ENCODE data around the gene HIBCH. TPM values are rescaled to one million over a fixed set of nuclear protein-coding genes. Genes with fewer than 3 reads are reported as not detected.
"Not testable (repeated sequence)": the region's sequence is repeated elsewhere in the genome, so short reads cannot be mapped to it uniquely, and the experiment has no call there.

The HIBCH gene
- total RNA-seq, result 10 to 100 TPM; 13.5 to 13.7 TPM

- Mint-ChIP-seq H3K9me3 (ENCODE audit: insufficient read depth) (no peaks in the 10 kb centered on the region), H3K27ac (peak within 1 kb of the TSS; percentile 93), H3K4me3 (peak within 1 kb of the TSS; percentile 91), H3K4me1 (ENCODE audit: low read depth) (peaks cover 39% of the 10 kb centered on the region), H3K27me3 (ENCODE audit: low read depth) (peaks cover 2% of the 10 kb centered on the region), H3K36me3 (ENCODE audit: low read depth) (peaks cover 5% of the 10 kb centered on the region)
- CTCF ChIA-PET, result interaction anchor here (0.7 to 3.5 kb wide), 19 partner anchors 9 to 557 kb away, joined by 3 to 29 read pairs (median 3); partner anchors contain the start of genes INPP1 and OSGEPL1
- peak; percentile 89 for DNase-seq
- ATAC-seq, result peak; percentile 96
- POLR2A ChIA-PET, result interaction anchor here (0.7 to 1.7 kb wide), 4 partner anchors 40 to 203 kb away, joined by 3 to 4 read pairs (median 4); partner anchors contain the start of gene MFSD6
Measured at GRCh38 chr2:190319555-190320498, at the start of gene HIBCH. HIBCH (minus strand) TSS chr2:190319826; CDS start chr2:190319750, 76 bp downstream.

GRCh38 chr2:190367091-190367490 is 47.5 kb upstream of the HIBCH start:
- ATAC-seq (no peak), DNase-seq (no peak)
- Mint-ChIP-seq H3K4me3 (no peak overlapping the region), H3K36me3 (ENCODE audit: low read depth) (peaks cover 11% of the 10 kb centered on the region), H3K27me3 (ENCODE audit: low read depth) (no peaks in the 10 kb centered on the region), H3K4me1 (ENCODE audit: low read depth) (peaks cover 1% of the 10 kb centered on the region), H3K9me3 (ENCODE audit: insufficient read depth) (no peaks in the 10 kb centered on the region), H3K27ac (no peak overlapping the region)
- ChIA-PET POLR2A (interaction anchor here (1.0 kb wide), 1 partner anchor 167 kb away, joined by 3 read pairs; no protein-coding TSS in a partner anchor), CTCF (interaction anchor here (0.5 to 1.4 kb wide), 2 partner anchors 23 to 604 kb away, joined by 3 to 4 read pairs; partner anchors contain the start of gene INPP1)

- no peak overlapping the region for H3K4me3 Mint-ChIP-seq
- no peaks in the 10 kb centered on the region for H3K27me3 Mint-ChIP-seq (ENCODE audit: low read depth)
- peaks cover 5% of the 10 kb centered on the region for H3K4me1 Mint-ChIP-seq (ENCODE audit: low read depth)
- CTCF ChIA-PET, result interaction anchor here (0.7 to 1.4 kb wide), 2 partner anchors 10 to 22 kb away, joined by 3 to 4 read pairs; partner anchors contain the start of gene INPP1
- H3K27ac Mint-ChIP-seq, result no peak overlapping the region
- POLR2A ChIA-PET, result no interaction called here
- H3K9me3 Mint-ChIP-seq (ENCODE audit: insufficient read depth), result no peaks in the 10 kb centered on the region
- ATAC-seq (no peak), DNase-seq (no peak)
- H3K36me3 Mint-ChIP-seq (ENCODE audit: low read depth), result peaks cover 13% of the 10 kb centered on the region
Measured at GRCh38 chr2:190366248-190366753, 46.7 kb upstream of the HIBCH start.

GRCh38 chr2:190365499-190366204 is 46.0 kb upstream of the HIBCH start:
- DNase-seq, result no peak
- H3K4me3 Mint-ChIP-seq, result no peak overlapping the region
- ATAC-seq, result no peak
- H3K27ac Mint-ChIP-seq, result no peak overlapping the region
- H3K4me1 Mint-ChIP-seq (ENCODE audit: low read depth), result peaks cover 7% of the 10 kb centered on the region
- CTCF ChIA-PET, result interaction anchor here (0.6 to 1.8 kb wide), 3 partner anchors 11 to 21 kb away, joined by 3 to 5 read pairs (median 3); no protein-coding TSS in a partner anchor
- H3K27me3 Mint-ChIP-seq (ENCODE audit: low read depth), result no peaks in the 10 kb centered on the region
- H3K9me3 Mint-ChIP-seq (ENCODE audit: insufficient read depth), result no peaks in the 10 kb centered on the region
- POLR2A ChIA-PET, result interaction anchor here (0.8 kb wide), 1 partner anchor 46 kb away, joined by 4 read pairs; the partner anchor contains the start of gene HIBCH
- peaks cover 13% of the 10 kb centered on the region for H3K36me3 Mint-ChIP-seq (ENCODE audit: low read depth)

GRCh38 chr2:190362894-190363293 is 43.3 kb upstream of the HIBCH start:
- Mint-ChIP-seq H3K4me3 (no peak overlapping the region), H3K27me3 (ENCODE audit: low read depth) (no peaks in the 10 kb centered on the region), H3K36me3 (ENCODE audit: low read depth) (peaks cover 3% of the 10 kb centered on the region), H3K9me3 (ENCODE audit: insufficient read depth) (no peaks in the 10 kb centered on the region), H3K27ac (no peak overlapping the region), H3K4me1 (ENCODE audit: low read depth) (peaks cover 18% of the 10 kb centered on the region)
- CTCF ChIA-PET, result interaction anchor here (1.6 kb wide), 1 partner anchor 43 kb away, joined by 4 read pairs; the partner anchor contains the start of gene HIBCH
- ATAC-seq, result no peak
- POLR2A ChIA-PET, result no interaction called here
- DNase-seq, result no peak

GRCh38 chr2:190361572-190361971 is 41.9 kb upstream of the HIBCH start:
- ChIA-PET POLR2A (no interaction called here), CTCF (interaction anchor here (1.6 to 2.2 kb wide), 3 partner anchors 8 to 42 kb away, joined by 4 to 7 read pairs (median 7); partner anchors contain the start of gene HIBCH)
- no peak for DNase-seq
- no peaks in the 10 kb centered on the region for H3K27me3 Mint-ChIP-seq (ENCODE audit: low read depth)
- no peak overlapping the region for H3K4me3 Mint-ChIP-seq
- no peak for ATAC-seq
- no peaks in the 10 kb centered on the region for H3K9me3 Mint-ChIP-seq (ENCODE audit: insufficient read depth)
- H3K4me1 Mint-ChIP-seq (ENCODE audit: low read depth), result peaks cover 18% of the 10 kb centered on the region
- H3K27ac Mint-ChIP-seq, result no peak overlapping the region
- H3K36me3 Mint-ChIP-seq (ENCODE audit: low read depth), result peaks cover 3% of the 10 kb centered on the region

- ATAC-seq, result no peak
- no peak for DNase-seq
- Mint-ChIP-seq H3K27ac (no peak overlapping the region), H3K36me3 (ENCODE audit: low read depth) (peaks cover 3% of the 10 kb centered on the region), H3K4me1 (ENCODE audit: low read depth) (peaks cover 18% of the 10 kb centered on the region), H3K27me3 (ENCODE audit: low read depth) (no peaks in the 10 kb centered on the region), H3K9me3 (ENCODE audit: insufficient read depth) (no peaks in the 10 kb centered on the region), H3K4me3 (peak overlapping the region; percentile 89)
- POLR2A ChIA-PET, result no interaction called here
- CTCF ChIA-PET, result interaction anchor here (1.1 to 2.2 kb wide), 4 partner anchors 9 to 598 kb away, joined by 3 to 7 read pairs (median 6); partner anchors contain the start of gene OSGEPL1
Measured at GRCh38 chr2:190360965-190361364, 41.3 kb upstream of the HIBCH start.

GRCh38 chr2:190360561-190360960 is 40.9 kb upstream of the HIBCH start:
- no peak for ATAC-seq
- peaks cover 3% of the 10 kb centered on the region for H3K36me3 Mint-ChIP-seq (ENCODE audit: low read depth)
- no peak overlapping the region for H3K27ac Mint-ChIP-seq
- no peaks in the 10 kb centered on the region for H3K9me3 Mint-ChIP-seq (ENCODE audit: insufficient read depth)
- peak overlapping the region; percentile 89 for H3K4me3 Mint-ChIP-seq
- H3K4me1 Mint-ChIP-seq (ENCODE audit: low read depth), result peaks cover 18% of the 10 kb centered on the region
- POLR2A ChIA-PET, result interaction anchor here (1.2 kb wide), 1 partner anchor 41 kb away, joined by 4 read pairs; the partner anchor contains the start of gene HIBCH
- DNase-seq, result no peak
- CTCF ChIA-PET, result interaction anchor here (0.8 to 2.2 kb wide), 5 partner anchors 9 to 598 kb away, joined by 3 to 7 read pairs (median 4); partner anchors contain the start of gene OSGEPL1
- H3K27me3 Mint-ChIP-seq (ENCODE audit: low read depth), result no peaks in the 10 kb centered on the region

GRCh38 chr2:190358655-190359448 is 39.2 kb upstream of the HIBCH start:
- POLR2A ChIA-PET, result interaction anchor here (1.2 kb wide), 3 partner anchors 14 to 49 kb away, joined by 4 to 10 read pairs (median 6); partner anchors contain the start of genes HIBCH and MFSD6

GRCh38 chr2:190357600-190357999 is 38.0 kb upstream of the HIBCH start:
- H3K27ac Mint-ChIP-seq, result no peak overlapping the region
- H3K9me3 Mint-ChIP-seq (ENCODE audit: insufficient read depth), result no peaks in the 10 kb centered on the region
- ChIA-PET CTCF (no interaction called here), POLR2A (no interaction called here)
- no peak overlapping the region for H3K4me3 Mint-ChIP-seq
- DNase-seq (no peak), ATAC-seq (no peak)
- peaks cover 18% of the 10 kb centered on the region for H3K4me1 Mint-ChIP-seq (ENCODE audit: low read depth)
- H3K36me3 Mint-ChIP-seq (ENCODE audit: low read depth), result peaks cover 3% of the 10 kb centered on the region
- H3K27me3 Mint-ChIP-seq (ENCODE audit: low read depth), result no peaks in the 10 kb centered on the region

More at GRCh38 chr2:190358655-190359448, 39.2 kb upstream of the HIBCH start:
- H3K27me3 Mint-ChIP-seq (ENCODE audit: low read depth); H3K9me3 Mint-ChIP-seq (ENCODE audit: insufficient read depth); H3K36me3 Mint-ChIP-seq (ENCODE audit: low read depth); DNase-seq; ATAC-seq; H3K4me3 Mint-ChIP-seq: not testable (repeated sequence)
- Mint-ChIP-seq H3K27ac (peak overlapping the region; percentile 53), H3K4me1 (ENCODE audit: low read depth) (peaks cover 18% of the 10 kb centered on the region)
- CTCF ChIA-PET, result interaction anchor here (0.6 to 2.2 kb wide), 5 partner anchors 11 to 322 kb away, joined by 3 to 9 read pairs (median 5); partner anchors contain the start of gene INPP1
